WTC11 (cell line): ENCODE measurements around the gene PES1.

Experiments used
- ELF4 ChIP-seq: sonication (generic); formaldehyde crosslinking; IDR thresholded peaks from 2 replicates; pipeline ENCODE4 v1.8.1; 2022; ENCODE audit warnings: low read depth, mild to moderate bottlenecking, moderate library complexity, missing genetic modification reagents
- KAT7 ChIP-seq: sonication (generic); formaldehyde crosslinking; IDR thresholded peaks from 2 replicates; pipeline ENCODE4 v1.8.1; 2023; ENCODE audit warnings: missing genetic modification reagents, mild to moderate bottlenecking, borderline replicate concordance
- RELA ChIP-seq: sonication (generic); formaldehyde crosslinking; IDR thresholded peaks from 2 replicates; pipeline ENCODE4 v1.8.1; 2022; ENCODE audit warnings: missing genetic modification reagents, mild to moderate bottlenecking, borderline replicate concordance
- TCF7 ChIP-seq: sonication (generic); formaldehyde crosslinking; IDR thresholded peaks from 2 replicates; pipeline ENCODE4 v1.8.0; 2022; ENCODE audit warnings: mild to moderate bottlenecking, low read depth, missing genetic modification reagents, moderate library complexity
- TF ChIP-seq, protein P1 (sequence below): fragments of 200-600 bp; IDR thresholded peaks from 2 replicates; pipeline ENCODE4 v1.8.0; 2022; ENCODE audit warnings: antibody characterized with exemption

GRCh38 chr22:30538280-30538679, 53.4 kb downstream of the PES1 start:
- TF ChIP-seq KAT7 (CRISPR knock-in tag) = no peak
- TF ChIP-seq, protein P1, sequence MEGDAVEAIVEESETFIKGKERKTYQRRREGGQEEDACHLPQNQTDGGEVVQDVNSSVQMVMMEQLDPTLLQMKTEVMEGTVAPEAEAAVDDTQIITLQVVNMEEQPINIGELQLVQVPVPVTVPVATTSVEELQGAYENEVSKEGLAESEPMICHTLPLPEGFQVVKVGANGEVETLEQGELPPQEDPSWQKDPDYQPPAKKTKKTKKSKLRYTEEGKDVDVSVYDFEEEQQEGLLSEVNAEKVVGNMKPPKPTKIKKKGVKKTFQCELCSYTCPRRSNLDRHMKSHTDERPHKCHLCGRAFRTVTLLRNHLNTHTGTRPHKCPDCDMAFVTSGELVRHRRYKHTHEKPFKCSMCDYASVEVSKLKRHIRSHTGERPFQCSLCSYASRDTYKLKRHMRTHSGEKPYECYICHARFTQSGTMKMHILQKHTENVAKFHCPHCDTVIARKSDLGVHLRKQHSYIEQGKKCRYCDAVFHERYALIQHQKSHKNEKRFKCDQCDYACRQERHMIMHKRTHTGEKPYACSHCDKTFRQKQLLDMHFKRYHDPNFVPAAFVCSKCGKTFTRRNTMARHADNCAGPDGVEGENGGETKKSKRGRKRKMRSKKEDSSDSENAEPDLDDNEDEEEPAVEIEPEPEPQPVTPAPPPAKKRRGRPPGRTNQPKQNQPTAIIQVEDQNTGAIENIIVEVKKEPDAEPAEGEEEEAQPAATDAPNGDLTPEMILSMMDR = no peak
- no peak for TF ChIP-seq ELF4 (CRISPR knock-in tag)
- TF ChIP-seq TCF7 = no peak
- TF ChIP-seq RELA (CRISPR knock-in tag) = no peak
